A549 (cell line): Measurements from ENCODE around the gene IL2RA.
"Not testable (repeated sequence)": the region's sequence is repeated elsewhere in the genome, so short reads cannot be mapped to it uniquely, and the experiment has no call there.

Experiments used
- CHD2 ChIP-seq: fragments of 150-350 bp; IDR thresholded peaks from 2 replicates; pipeline ENCODE4 v1.6.1; 2014; ENCODE audit warnings: low read length; ENCODE audit not compliant: partially characterized antibody
- MAX ChIP-seq: IDR thresholded peaks from 2 replicates; pipeline ENCODE4 v1.6.1; 2012
- POLR2A ChIP-seq: IDR thresholded peaks from 2 replicates; pipeline ENCODE4 v1.6.1; 2012; ENCODE audit warnings: mild to moderate bottlenecking, low read length
- TF ChIP-seq, protein P1 (sequence below): fragments of >200 bp; sonication (Bioruptor Twin); formaldehyde crosslinking; IDR thresholded peaks from 3 replicates; pipeline ENCODE4 v1.5.1; 2016

GRCh38 chr10:6107616-6108015, 45.4 kb upstream of the IL2RA start:
- TF ChIP-seq MAX, POLR2A, CHD2: not testable (repeated sequence)
- TF ChIP-seq, protein P1, sequence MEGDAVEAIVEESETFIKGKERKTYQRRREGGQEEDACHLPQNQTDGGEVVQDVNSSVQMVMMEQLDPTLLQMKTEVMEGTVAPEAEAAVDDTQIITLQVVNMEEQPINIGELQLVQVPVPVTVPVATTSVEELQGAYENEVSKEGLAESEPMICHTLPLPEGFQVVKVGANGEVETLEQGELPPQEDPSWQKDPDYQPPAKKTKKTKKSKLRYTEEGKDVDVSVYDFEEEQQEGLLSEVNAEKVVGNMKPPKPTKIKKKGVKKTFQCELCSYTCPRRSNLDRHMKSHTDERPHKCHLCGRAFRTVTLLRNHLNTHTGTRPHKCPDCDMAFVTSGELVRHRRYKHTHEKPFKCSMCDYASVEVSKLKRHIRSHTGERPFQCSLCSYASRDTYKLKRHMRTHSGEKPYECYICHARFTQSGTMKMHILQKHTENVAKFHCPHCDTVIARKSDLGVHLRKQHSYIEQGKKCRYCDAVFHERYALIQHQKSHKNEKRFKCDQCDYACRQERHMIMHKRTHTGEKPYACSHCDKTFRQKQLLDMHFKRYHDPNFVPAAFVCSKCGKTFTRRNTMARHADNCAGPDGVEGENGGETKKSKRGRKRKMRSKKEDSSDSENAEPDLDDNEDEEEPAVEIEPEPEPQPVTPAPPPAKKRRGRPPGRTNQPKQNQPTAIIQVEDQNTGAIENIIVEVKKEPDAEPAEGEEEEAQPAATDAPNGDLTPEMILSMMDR = not testable (repeated sequence)
